ENCODE measurements around the gene ANKRD10. TPM values are rescaled to one million over a fixed set of nuclear protein-coding genes. Genes with fewer than 3 reads are reported as not detected.

Gene ANKRD10
- total RNA-seq, 1 experiment from 2014 or later, result 159 TPM

DNA sequence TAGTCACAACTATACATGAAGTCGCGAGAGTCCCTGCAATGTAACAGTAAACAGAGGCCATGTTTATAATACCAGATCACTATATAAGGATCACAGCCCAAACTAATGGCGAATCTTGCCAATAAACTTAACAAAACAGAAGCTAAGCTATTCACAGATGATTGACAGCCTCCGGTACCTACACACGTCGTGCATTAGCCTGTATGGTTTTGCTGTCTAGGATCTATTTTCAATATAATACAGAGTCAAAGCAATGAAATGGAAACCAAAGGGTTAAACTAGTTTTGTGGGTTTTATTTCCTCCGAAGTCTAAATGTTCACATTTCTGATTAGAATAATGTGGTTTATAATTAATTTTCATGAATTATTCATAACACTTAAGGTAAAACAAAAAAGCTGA, 10.1 kb downstream of the ANKRD10 start:
- H3K79me2 ChIP-seq (ENCODE audit: insufficient read depth, low read length), result peaks cover 28% of the 10 kb centered on the region; the same call in 1 of the 2 replicates
- no peak for DNase-seq
- no peak overlapping the region for H2BK20ac ChIP-seq (ENCODE audit: low read depth, low read length, poor library complexity, severe bottlenecking)
- H3K27me3 ChIP-seq (ENCODE audit: insufficient read depth, low read length), result no peaks in the 10 kb centered on the region
- H3K56ac ChIP-seq (ENCODE audit: insufficient read length, low read depth, low read length), result no peak overlapping the region
- H2BK12ac ChIP-seq (ENCODE audit: insufficient read length, low read depth, low read length), result no peak overlapping the region
- Mint-ChIP-seq H3K4me1 (peaks cover 41 to 45% of the 10 kb centered on the region in 2 experiments), H3K27ac (no peak overlapping the region), H3K4me3 (no peak overlapping the region), H3K9me3 (no peaks in the 10 kb centered on the region), H3K27me3 (ENCODE audit: low read depth) (no peaks in the 10 kb centered on the region), H3K36me3 (ENCODE audit: insufficient read depth in 1 of 3, low read depth in 3 of 3) (peaks cover 16 to 71% (median 69%) of the 10 kb centered on the region in 3 experiments)
- no peak overlapping the region for H3K18ac ChIP-seq (ENCODE audit: insufficient read length, low read depth, low read length)
- H3K79me1 ChIP-seq (ENCODE audit: insufficient read depth, low read depth, low read length, poor library complexity, severe bottlenecking), result peaks cover 3% of the 10 kb centered on the region
- H2BK120ac ChIP-seq (ENCODE audit: low read depth, low read length, poor library complexity, severe bottlenecking), result no peak overlapping the region
- no peak overlapping the region for H2BK15ac ChIP-seq (ENCODE audit: low read depth, low read length)
- H3K9me3 ChIP-seq (ENCODE audit: control insufficient read depth, low read depth, low read length), result no peaks in the 10 kb centered on the region
- no peak overlapping the region for H2AK5ac ChIP-seq (ENCODE audit: insufficient read length, low read length)
- H3K14ac ChIP-seq (ENCODE audit: insufficient read depth, low read length), result no peak overlapping the region
- TF ChIP-seq, protein P1, sequence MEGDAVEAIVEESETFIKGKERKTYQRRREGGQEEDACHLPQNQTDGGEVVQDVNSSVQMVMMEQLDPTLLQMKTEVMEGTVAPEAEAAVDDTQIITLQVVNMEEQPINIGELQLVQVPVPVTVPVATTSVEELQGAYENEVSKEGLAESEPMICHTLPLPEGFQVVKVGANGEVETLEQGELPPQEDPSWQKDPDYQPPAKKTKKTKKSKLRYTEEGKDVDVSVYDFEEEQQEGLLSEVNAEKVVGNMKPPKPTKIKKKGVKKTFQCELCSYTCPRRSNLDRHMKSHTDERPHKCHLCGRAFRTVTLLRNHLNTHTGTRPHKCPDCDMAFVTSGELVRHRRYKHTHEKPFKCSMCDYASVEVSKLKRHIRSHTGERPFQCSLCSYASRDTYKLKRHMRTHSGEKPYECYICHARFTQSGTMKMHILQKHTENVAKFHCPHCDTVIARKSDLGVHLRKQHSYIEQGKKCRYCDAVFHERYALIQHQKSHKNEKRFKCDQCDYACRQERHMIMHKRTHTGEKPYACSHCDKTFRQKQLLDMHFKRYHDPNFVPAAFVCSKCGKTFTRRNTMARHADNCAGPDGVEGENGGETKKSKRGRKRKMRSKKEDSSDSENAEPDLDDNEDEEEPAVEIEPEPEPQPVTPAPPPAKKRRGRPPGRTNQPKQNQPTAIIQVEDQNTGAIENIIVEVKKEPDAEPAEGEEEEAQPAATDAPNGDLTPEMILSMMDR (conservative IDR thresholded peaks at IDR 0.05), result no peak
- H3K27ac ChIP-seq (ENCODE audit: insufficient read length, low read depth, low read length), result no peak overlapping the region
- no peak overlapping the region for H4K8ac ChIP-seq (replicated peaks; ENCODE audit: insufficient read length, low read depth, low read length)
- H4K5ac ChIP-seq (ENCODE audit: insufficient read length, low read depth, low read length), result no peak overlapping the region
- H3K23me2 ChIP-seq (ENCODE audit: insufficient read length, low read depth, low read length, poor library complexity, severe bottlenecking), result no peaks in the 10 kb centered on the region
- no peak overlapping the region for H2BK5ac ChIP-seq (ENCODE audit: insufficient read length, low read length)
- H4K91ac ChIP-seq (ENCODE audit: insufficient read length, low read depth, low read length), result no peak overlapping the region
- H3K4me1 ChIP-seq (ENCODE audit: insufficient read depth, low read length), result peaks cover 18% of the 10 kb centered on the region
- H3K4me2 ChIP-seq (ENCODE audit: insufficient read depth, insufficient read length, low read length), result no peak overlapping the region
- no peak overlapping the region for H2AFZ ChIP-seq (ENCODE audit: low read length)
- no peak overlapping the region for H3K4ac ChIP-seq (ENCODE audit: low read depth, low read length)
- no peak overlapping the region for H3K23ac ChIP-seq (ENCODE audit: insufficient read length, low read depth, low read length)
- no peaks in the 10 kb centered on the region for H4K20me1 ChIP-seq (ENCODE audit: control insufficient read depth, insufficient read depth, insufficient read length)
- no peak overlapping the region for H3T11ph ChIP-seq (ENCODE audit: low read length)
- no CpG with 5 or more reads among the region's 7 CpGs for WGBS (ENCODE audit: extremely low coverage, insufficient read length, low lambda C conversion rate)
- H3K9ac ChIP-seq (ENCODE audit: extremely low read depth, insufficient read length, low read length), result no peak overlapping the region
